Measurements from ENCODE around the gene CYCS.

DNA sequence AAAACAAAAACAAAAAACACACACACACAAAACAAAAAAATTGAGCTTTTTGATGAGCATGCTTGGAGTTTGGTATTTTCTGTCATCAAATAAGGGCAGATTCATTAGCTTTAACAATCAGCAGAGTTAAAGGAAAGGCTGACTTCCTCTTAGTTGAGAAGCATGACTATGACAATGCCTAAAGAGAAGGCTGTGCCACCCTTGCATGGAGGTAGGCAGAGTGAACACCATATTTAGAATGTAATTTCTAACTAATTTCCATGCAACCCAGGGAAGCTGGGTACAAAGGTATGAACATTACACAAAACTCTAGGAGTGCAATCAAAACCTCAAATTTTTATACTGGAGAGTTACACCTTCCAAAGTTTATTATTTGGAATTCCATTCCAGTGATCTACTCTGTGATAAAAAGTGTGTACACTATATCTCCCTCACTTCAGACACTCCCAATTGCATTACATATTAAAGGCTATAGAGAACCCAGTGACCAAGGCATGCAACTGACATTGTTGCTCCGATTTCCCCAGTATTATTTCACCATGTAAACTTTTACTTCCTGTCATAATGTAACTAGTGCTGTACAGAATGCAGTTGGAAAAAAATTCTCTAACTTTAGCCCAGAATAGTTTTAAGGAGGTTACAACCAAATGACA lies 9.4 kb upstream of the CYCS start:
- TF ChIP-seq, protein P1, sequence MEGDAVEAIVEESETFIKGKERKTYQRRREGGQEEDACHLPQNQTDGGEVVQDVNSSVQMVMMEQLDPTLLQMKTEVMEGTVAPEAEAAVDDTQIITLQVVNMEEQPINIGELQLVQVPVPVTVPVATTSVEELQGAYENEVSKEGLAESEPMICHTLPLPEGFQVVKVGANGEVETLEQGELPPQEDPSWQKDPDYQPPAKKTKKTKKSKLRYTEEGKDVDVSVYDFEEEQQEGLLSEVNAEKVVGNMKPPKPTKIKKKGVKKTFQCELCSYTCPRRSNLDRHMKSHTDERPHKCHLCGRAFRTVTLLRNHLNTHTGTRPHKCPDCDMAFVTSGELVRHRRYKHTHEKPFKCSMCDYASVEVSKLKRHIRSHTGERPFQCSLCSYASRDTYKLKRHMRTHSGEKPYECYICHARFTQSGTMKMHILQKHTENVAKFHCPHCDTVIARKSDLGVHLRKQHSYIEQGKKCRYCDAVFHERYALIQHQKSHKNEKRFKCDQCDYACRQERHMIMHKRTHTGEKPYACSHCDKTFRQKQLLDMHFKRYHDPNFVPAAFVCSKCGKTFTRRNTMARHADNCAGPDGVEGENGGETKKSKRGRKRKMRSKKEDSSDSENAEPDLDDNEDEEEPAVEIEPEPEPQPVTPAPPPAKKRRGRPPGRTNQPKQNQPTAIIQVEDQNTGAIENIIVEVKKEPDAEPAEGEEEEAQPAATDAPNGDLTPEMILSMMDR (IDR thresholded peaks at IDR 0.05 in 4 of 5, conservative IDR thresholded peaks at IDR 0.05 in 1 of 5), result no peak
- TF ChIP-seq POLR2A (IDR thresholded peaks at IDR 0.05), result no peak

All from gastrocnemius medialis (tissue), 4 donors.